ENCODE data around the gene DVL1.

- TF ChIP-seq CEBPB (IDR thresholded peaks at IDR 0.05) (no peak), TCF12 (IDR thresholded peaks at IDR 0.05; ENCODE audit: low read depth) (no peak), CREB1 (IDR thresholded peaks at IDR 0.05; ENCODE audit: low read depth) (no peak), MAX (IDR thresholded peaks at IDR 0.05) (no peak), TEAD4 (IDR thresholded peaks at IDR 0.05) (no peak), RAD21 (IDR thresholded peaks at IDR 0.05; ENCODE audit: low read depth) (no peak), EP300 (IDR thresholded peaks at IDR 0.05; ENCODE audit: borderline replicate concordance) (no peak), TAF1 (IDR thresholded peaks at IDR 0.05; ENCODE audit: low read depth) (no peak), REST (IDR thresholded peaks at IDR 0.05; ENCODE audit: low read depth) (no peak), YY1 (IDR thresholded peaks at IDR 0.05; ENCODE audit: low read depth) (no peak), EGR1 (IDR thresholded peaks at IDR 0.05) (no peak), FOXM1 (IDR thresholded peaks at IDR 0.05; ENCODE audit: borderline replicate concordance, low read depth) (no peak), NFIC (IDR thresholded peaks at IDR 0.05) (no peak)
- TF ChIP-seq, protein P1, sequence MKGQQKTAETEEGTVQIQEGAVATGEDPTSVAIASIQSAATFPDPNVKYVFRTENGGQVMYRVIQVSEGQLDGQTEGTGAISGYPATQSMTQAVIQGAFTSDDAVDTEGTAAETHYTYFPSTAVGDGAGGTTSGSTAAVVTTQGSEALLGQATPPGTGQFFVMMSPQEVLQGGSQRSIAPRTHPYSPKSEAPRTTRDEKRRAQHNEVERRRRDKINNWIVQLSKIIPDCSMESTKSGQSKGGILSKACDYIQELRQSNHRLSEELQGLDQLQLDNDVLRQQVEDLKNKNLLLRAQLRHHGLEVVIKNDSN (IDR thresholded peaks at IDR 0.05), result no peak
These were observed 7.7 kb upstream of the DVL1 start for GRCh38 chr1:1356796-1357401.

Data from Ishikawa (cell line).